HG02970 (cell line): Measurements from ENCODE around the gene IER3.
"Not testable (repeated sequence)": the region's sequence is repeated elsewhere in the genome, so short reads cannot be mapped to it uniquely, and the experiment has no call there.

Experiments
- ATAC-seq: cut with Tn5 transposase; IDR thresholded peaks from one replicate; pipeline ENCODE4 v1.9.1; 2021; ENCODE audit warnings: mild to moderate bottlenecking, moderate library complexity, moderate number of reproducible peaks; ENCODE audit not compliant: unreplicated experiment, low FRiP score

IER3 gene

GRCh38 chr6:30725713-30726505, 18.4 kb downstream of the IER3 start:
- no peak for ATAC-seq

GRCh38 chr6:30724906-30725667, 19.3 kb downstream of the IER3 start:
- no peak for ATAC-seq

- ATAC-seq, result not testable (repeated sequence)
These were observed 20.3 kb downstream of the IER3 start for GRCh38 chr6:30723843-30724741.

GRCh38 chr6:30723159-30723842, 21.0 kb downstream of the IER3 start:
- not testable (repeated sequence) for ATAC-seq

- no peak for ATAC-seq
These were observed 21.9 kb downstream of the IER3 start for GRCh38 chr6:30722280-30723112.

GRCh38 chr6:30722025-30722279, 22.4 kb downstream of the IER3 start:
- ATAC-seq, result not testable (repeated sequence)

GRCh38 chr6:30721198-30722024, 22.9 kb downstream of the IER3 start:
- ATAC-seq, result peak; percentile 30

- no peak for ATAC-seq
These were observed 23.6 kb downstream of the IER3 start for GRCh38 chr6:30720738-30721197.

- no peak for ATAC-seq
These were observed 24.3 kb downstream of the IER3 start, which contains the start of gene TUBB for GRCh38 chr6:30719791-30720737. TSS of gene TUBB (plus strand) at chr6:30720352. CDS start at chr6:30720507, 155 bp downstream.

GRCh38 chr6:30719356-30719755, 25.0 kb downstream of the IER3 start:
- no peak for ATAC-seq

- ATAC-seq, result not testable (repeated sequence)
These were observed 26.3 kb downstream of the IER3 start for GRCh38 chr6:30717845-30718720.

GRCh38 chr6:30717129-30717844, 27.1 kb downstream of the IER3 start, which contains the start of gene MDC1:
TSS of gene MDC1 (minus strand) at chr6:30717281. CDS start at chr6:30715175, 2,106 bp downstream.
- peak; percentile 66 for ATAC-seq

GRCh38 chr6:30716879-30717128, 27.5 kb downstream of the IER3 start:
- no peak for ATAC-seq

- ATAC-seq, result no peak
These were observed 30.1 kb downstream of the IER3 start for GRCh38 chr6:30714263-30714662.

GRCh38 chr6:30712441-30712945, 31.9 kb downstream of the IER3 start:
- ATAC-seq, result no peak
